Ovary (tissue), 9 donors: ENCODE data around the gene CTDSP2. TPM values are rescaled to one million over a fixed set of nuclear protein-coding genes. Genes with fewer than 3 reads are reported as not detected.
"Not testable (repeated sequence)": the region's sequence is repeated elsewhere in the genome, so short reads cannot be mapped to it uniquely, and the experiment has no call there.

ENCODE experiments used
- DNase-seq, 5 donors: peaks; one replicate each; pipeline ENCODE4 v3.0.0-alpha.2; 2019 to 2020
- H3K27ac ChIP-seq, 2 donors: fragments of 200-600 bp; one replicate each; pipeline versions ENCODE4 v1.5.1 to v1.8.0; 2019 to 2022
- H3K27me3 ChIP-seq: fragments of 200-600 bp; one replicate; pipeline ENCODE4 v1.8.0; 2022
- H3K36me3 ChIP-seq: fragments of 200-600 bp; sonication (generic); one replicate; pipeline ENCODE4 v1.5.1; 2019
- H3K4me1 ChIP-seq: one replicate; pipeline ENCODE4 v1.8.1; 2013; ENCODE audit warnings: mild to moderate bottlenecking, moderate library complexity; ENCODE audit not compliant: insufficient read depth
- H3K4me3 ChIP-seq: fragments of 200-600 bp; sonication (generic); one replicate; pipeline ENCODE4 v1.5.1; 2017
- H3K9me3 ChIP-seq, 2 donors: fragments of 200-600 bp in 1 of 2; sonication (generic) in 1 of 2; one replicate each; pipeline versions ENCODE4 v1.5.1 to v1.8.1; 2013 to 2019; ENCODE audit warnings: mild to moderate bottlenecking in 1 of 2, moderate library complexity in 1 of 2
- CTCF ChIP-seq, 3 donors: fragments of 450-650 bp in 2 of 3; fragments of 200-600 bp in 1 of 3; IDR thresholded peaks; one replicate each; pipeline versions ENCODE4 v1.5.1 to v1.8.0; 2016 to 2022; ENCODE audit warnings: antibody characterized with exemption in 3 of 3, mild to moderate bottlenecking in 1 of 3
- EP300 ChIP-seq: sonication (generic); formaldehyde crosslinking; IDR thresholded peaks from one replicate; pipeline ENCODE4 v1.6.1; 2017; ENCODE audit warnings: antibody characterized with exemption
- POLR2A ChIP-seq: fragments of 450-650 bp; IDR thresholded peaks from one replicate; pipeline ENCODE4 v1.6.1; 2017; ENCODE audit warnings: antibody characterized with exemption, mild to moderate bottlenecking, moderate library complexity
- WGBS, 3 donors: extraction: QIAGEN DNeasy Blood & Tissue Kit in 1 of 3; methylation state at CpG; one replicate each; pipeline versions ENCODE4 v1.1.5 to v1.1.7; 2013 to 2017; 5-methylcytosine and 5-hydroxymethylcytosine counted together
- intact Hi-C, 4 donors: fragments of 100-400 bp; cut with DNase I; formaldehyde crosslinking; loops; one replicate each; pipeline versions ENCODE4 v1.11.0 to v1.15.1; 2022 to 2023
- polyA plus RNA-seq, 2 donors: library from polyadenylated mRNA; stranded (reverse); fragments of 200-250 nt in 1 of 2; fragments of 350-450 nt in 1 of 2; fragmentation: Illumina TruSeq in 1 of 2; extraction: RNeasy Lipid Tissue Mini Kit (QIAGEN cat#74804) in 1 of 2; gene quantifications; one replicate each; pipeline ENCODE4 v1.2.3, GENCODE V29; 2013 to 2014
- total RNA-seq, 7 donors: library from RNA; depleted of rRNA in 2 of 7; stranded (reverse); fragments of >200 nt in 2 of 7; fragmentation: NEBNext Ultra II Directional in 3 of 7; extraction: Animal tissue kit (Norgen Biotek cat#: 25700) in 3 of 7; gene quantifications; one replicate each; pipeline versions ENCODE4 v1.1.0 to v1.2.4, GENCODE V29; 2016 to 2023
- donor health status: DM: no; HTN: no; CAD: no; lungs with moderate emphysema.
- donor health status: DM: no; HTN: no; CAD: no.
- donor health status: Bipolar disorder and iron deficiency.
- donor health status: DM: yes; HTN: yes; CAD: no.
- donor health status: DM: no; HTN: no; CAD: no.
- donor health status: DM: yes; HTN: yes; CAD: no.

The CTDSP2 gene
- total and polyA plus RNA-seq, 9 donors, result 73.1 to 212 (median 166) TPM

GRCh38 chr12:57887631-57888408 is 41.3 kb upstream of the CTDSP2 start:
- TF ChIP-seq EP300 (no peak), POLR2A (no peak), CTCF (IDR thresholded peaks at IDR 0.05) (no peak)
- intact Hi-C loops, result loop anchor here in 1 of 4 donors (2.0 kb wide), 1 partner anchor 23 kb away; no protein-coding TSS in a partner anchor
- peak in 4 of 5 donors; percentile 50 to 65 (median 56) for DNase-seq
- WGBS, 3 donors, result 12 to 21% (median 17%) methylated on average over 10 of the region's 10 CpGs
- H3K4me1 ChIP-seq, result peaks cover 36% of the 10 kb centered on the region
- H3K27me3 ChIP-seq, result no peaks in the 10 kb centered on the region
- H3K4me3 ChIP-seq, result no peak overlapping the region
- no peaks in the 10 kb centered on the region for H3K9me3 ChIP-seq
- no peaks in the 10 kb centered on the region for H3K36me3 ChIP-seq
- peak overlapping the region; percentile 86 to 100 for H3K27ac ChIP-seq

- peaks cover 31% of the 10 kb centered on the region for H3K4me1 ChIP-seq
- H3K27me3 ChIP-seq, result not testable (repeated sequence)
- 93 to 95% (median 93%) methylated on average over 4 of the region's 4 CpGs for WGBS, 3 donors
These were observed 40.4 kb upstream of the CTDSP2 start for GRCh38 chr12:57886964-57887363.

GRCh38 chr12:57886542-57886941 is 40.0 kb upstream of the CTDSP2 start:
- TF ChIP-seq POLR2A, result no peak
- TF ChIP-seq CTCF (IDR thresholded peaks at IDR 0.05), result no peak
- no peak for TF ChIP-seq EP300
- intact Hi-C loops, result no loop called here
- no peaks in the 10 kb centered on the region for H3K27me3 ChIP-seq
- WGBS, 3 donors, result 90 to 94% (median 91%) methylated on average over 2 of the region's 2 CpGs
- no peak for DNase-seq
- no peak overlapping the region for H3K4me3 ChIP-seq
- H3K27ac ChIP-seq, result peak overlapping the region in 1 of 2 donors; percentile 19
- no peaks in the 10 kb centered on the region for H3K36me3 ChIP-seq
- no peaks in the 10 kb centered on the region for H3K9me3 ChIP-seq
- peaks cover 28% of the 10 kb centered on the region for H3K4me1 ChIP-seq

More at GRCh38 chr12:57886964-57887363, 40.4 kb upstream of the CTDSP2 start:
- H3K4me3 ChIP-seq, H3K9me3 ChIP-seq, intact Hi-C loops, DNase-seq, H3K36me3 ChIP-seq: not testable (repeated sequence)
- H3K27ac ChIP-seq, result peak overlapping the region in 1 of 2 donors; percentile 19

- intact Hi-C loops, result no loop called here
- Histone ChIP-seq H3K4me3 (no peak overlapping the region), H3K4me1 (peaks cover 23% of the 10 kb centered on the region), H3K27ac (no peak overlapping the region), H3K36me3 (no peaks in the 10 kb centered on the region), H3K27me3 (no peaks in the 10 kb centered on the region), H3K9me3 (no peaks in the 10 kb centered on the region)
- no peak for TF ChIP-seq EP300
- no peak for TF ChIP-seq CTCF (IDR thresholded peaks at IDR 0.05)
- WGBS, 3 donors, result 96 to 97% (median 96%) methylated on average over 6 of the region's 6 CpGs
- DNase-seq, result no peak
These were observed 38.7 kb upstream of the CTDSP2 start for GRCh38 chr12:57885207-57885606.

GRCh38 chr12:57883700-57884099 is 37.2 kb upstream of the CTDSP2 start:
- TF ChIP-seq CTCF (IDR thresholded peaks at IDR 0.05) (no peak), EP300 (no peak), POLR2A (no peak)
- intact Hi-C loops, result no loop called here
- H3K27ac ChIP-seq, result no peak overlapping the region
- peaks cover 11% of the 10 kb centered on the region for H3K4me1 ChIP-seq
- no peaks in the 10 kb centered on the region for H3K27me3 ChIP-seq
- no peak for DNase-seq
- no peaks in the 10 kb centered on the region for H3K9me3 ChIP-seq
- H3K36me3 ChIP-seq, result no peaks in the 10 kb centered on the region
- H3K4me3 ChIP-seq, result no peak overlapping the region
